Stimulated activated CD8-positive, alpha-beta memory T cell treated with anti-CD3 and anti-CD28 coated beads, Interleukin-15, amount 100 ng/mL, for 48 hours (primary cell): ENCODE data around the gene NUS1.
"Not testable (repeated sequence)": the region's sequence is repeated elsewhere in the genome, so short reads cannot be mapped to it uniquely, and the experiment has no call there.

Experiments
- DNase-seq, 2 donors: peaks; one replicate each; pipeline ENCODE4 v3.0.0-alpha.2; 2020; ENCODE audit warnings: low read depth in 2 of 2

Gene NUS1

DNA sequence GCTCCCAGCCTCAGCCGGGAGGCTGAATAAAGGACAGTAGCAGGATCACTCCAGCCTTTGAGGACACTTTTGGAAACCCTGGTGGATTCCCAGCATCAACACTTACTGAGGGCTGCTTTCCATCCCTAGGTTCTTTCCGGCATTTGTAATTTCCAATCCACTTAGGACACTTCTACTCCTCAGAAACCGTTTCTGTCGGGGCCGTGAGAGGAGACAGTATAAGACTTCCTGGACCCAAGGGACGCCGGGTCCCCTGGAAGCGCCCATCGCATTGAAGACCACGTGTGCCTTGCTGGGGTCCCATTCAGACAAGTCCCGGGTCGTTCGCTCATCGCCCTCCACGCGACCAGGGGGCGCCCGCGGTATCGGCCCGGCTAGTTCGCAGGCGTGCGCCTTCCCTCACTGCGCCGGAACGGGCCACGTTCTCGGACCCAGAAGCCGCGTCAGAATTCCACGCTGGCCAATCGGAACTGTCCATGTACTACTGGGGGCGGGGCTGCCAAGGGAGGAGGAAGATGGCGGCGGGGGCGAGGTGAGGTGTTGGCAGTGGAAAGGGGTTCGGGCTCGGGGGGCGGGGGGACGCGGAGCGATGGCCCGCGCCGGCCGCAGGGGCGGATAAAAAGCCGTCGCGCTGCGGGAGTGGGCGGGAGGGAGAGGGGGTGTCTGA lies at the start of gene NUS1:
Gene NUS1, plus strand, starts transcription at position 479 of the 667 bp plus-strand sequence. CDS start 202 bp downstream, outside the sequence.
- DNase-seq = peak; percentile 97 to 98

DNA sequence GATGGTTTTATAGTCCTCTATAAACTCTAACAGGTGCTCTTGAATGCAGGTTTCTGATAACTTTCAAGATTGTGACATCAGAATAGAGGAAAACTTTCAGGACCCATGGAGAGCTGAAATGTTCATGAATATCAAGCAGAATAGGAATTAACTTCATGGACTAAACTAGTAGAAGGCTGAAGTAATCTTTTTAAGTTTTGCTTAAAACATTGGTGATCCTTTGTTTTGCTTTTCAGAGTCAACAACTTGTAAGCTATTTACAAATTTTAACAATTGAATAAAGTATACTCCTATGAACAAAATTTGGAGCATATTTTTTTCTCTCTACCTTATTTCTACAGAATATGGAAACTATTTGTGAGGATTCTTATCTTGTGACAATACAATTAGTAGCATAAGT lies 47.7 kb upstream of the NUS1 start:
- DNase-seq = no peak

DNA sequence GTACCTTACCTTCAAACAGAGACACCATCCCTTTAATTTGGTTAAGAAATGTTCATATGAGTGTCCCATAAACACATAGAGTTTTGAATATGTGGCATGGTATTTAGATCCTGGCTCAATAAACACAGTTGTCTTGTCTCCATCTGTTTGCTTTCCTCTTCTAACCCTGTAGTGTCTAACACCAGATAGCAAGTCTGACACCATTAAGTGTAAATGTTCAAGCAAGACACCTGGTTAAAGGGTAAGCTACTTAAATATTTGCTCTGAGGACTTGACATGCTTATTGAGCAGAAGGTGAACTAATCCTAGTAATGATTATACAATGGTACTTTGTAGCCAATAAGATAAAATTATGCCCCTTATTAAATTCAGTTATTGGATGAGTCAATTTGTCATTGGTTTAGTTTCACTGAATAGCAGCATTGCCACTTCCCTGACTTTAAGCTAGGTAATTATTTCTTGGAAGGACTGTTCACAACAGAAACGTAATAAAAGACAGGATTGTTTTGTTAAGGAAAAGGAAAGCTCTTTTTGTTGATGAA lies 46.1 kb upstream of the NUS1 start:
- no peak for DNase-seq

DNA sequence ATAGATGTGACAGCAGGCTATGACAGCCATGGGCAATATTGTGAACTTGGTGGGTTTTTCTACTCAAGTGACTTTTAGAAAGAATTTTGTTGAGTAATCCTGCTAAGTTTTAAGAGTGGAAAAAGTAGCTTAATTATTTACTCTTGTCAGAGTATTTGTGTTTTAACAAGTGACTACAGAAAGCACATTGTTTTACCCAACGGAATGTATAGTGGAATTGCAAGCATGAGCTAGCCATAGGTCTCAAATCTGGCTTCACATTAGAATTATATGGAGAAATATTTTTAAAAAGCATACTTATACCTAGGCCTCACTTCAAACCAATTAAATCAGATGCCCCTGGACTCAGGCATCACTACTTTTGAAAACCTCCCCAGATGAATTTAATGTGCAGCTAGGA lies 37.5 kb upstream of the NUS1 start:
- DNase-seq = no peak

DNA sequence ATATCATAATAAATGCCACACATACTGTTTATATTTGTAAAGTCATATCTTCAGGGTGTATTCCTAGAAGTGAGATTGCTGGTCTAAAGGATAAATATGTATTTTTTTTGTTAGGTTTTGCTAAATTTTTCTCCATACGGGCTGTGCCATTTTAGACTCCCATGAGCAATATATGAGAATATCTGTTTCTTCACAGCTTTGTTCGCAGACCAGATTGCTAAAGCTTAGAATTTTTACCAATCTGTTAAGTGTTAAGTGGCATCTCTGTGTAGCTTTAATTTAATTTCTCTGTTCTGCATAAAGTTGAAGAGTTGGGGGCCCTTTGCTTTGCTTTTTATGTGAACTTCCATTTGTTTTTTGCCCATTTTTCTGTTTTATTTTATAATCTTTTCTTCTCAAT lies 32.3 kb upstream of the NUS1 start:
- no peak for DNase-seq

DNA sequence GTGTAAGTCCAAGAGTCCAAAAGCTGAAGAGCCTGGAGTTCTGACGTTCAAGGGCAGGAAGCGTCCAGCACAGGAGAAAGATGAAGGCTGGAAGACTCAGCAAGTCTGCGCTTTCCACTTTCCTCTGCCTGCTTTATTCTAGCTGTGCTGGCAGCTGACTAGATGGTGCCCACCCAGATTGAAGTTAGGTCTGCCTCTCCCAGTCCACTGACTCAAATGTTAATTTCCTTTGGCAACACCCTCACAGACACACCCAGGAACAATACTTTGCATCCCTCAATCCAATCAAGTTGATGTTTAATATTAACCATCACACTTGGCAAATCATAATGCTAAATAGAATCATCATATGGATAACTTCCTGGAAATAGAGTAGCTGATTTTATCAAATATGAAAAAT lies 23.3 kb upstream of the NUS1 start:
- not testable (repeated sequence) for DNase-seq

DNA sequence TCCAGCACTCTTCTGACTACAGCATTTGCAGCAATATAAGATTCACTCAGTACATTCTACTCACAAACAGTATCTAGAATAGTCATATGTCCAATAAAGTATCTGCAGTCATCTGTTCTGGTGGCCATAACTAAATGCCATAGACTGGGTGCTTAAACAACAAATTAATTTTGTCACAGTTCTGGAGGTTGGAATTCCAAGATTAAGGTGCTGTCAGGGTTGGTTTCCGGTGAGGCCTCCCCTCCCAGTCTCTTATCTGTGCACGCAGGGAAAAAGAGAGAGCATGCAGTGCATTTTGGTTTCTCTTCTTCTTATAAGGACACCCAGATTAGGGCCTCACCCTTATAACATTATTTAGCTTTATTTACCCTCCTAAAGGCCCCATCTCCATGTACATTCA lies 21.3 kb upstream of the NUS1 start:
- no peak for DNase-seq

DNA sequence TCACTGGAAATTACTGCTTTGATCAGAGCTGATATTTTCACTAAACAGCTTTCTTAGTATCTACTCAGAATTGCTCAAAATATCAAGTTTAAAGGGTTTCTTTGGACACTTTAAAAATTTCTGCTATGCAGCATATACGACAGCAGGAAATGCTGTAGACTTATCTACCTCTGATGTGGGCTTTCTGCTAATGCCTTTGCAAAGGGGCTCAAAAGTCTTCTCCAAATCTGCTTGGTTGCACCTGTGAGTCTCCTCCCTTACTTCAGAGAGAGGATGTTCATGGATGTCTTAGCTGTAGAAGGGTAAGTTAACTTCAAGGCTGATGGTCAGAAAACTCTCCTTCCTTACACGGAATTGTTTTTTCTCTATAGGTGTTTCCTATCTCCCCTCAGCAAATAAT lies 19.9 kb upstream of the NUS1 start:
- DNase-seq = no peak

DNA sequence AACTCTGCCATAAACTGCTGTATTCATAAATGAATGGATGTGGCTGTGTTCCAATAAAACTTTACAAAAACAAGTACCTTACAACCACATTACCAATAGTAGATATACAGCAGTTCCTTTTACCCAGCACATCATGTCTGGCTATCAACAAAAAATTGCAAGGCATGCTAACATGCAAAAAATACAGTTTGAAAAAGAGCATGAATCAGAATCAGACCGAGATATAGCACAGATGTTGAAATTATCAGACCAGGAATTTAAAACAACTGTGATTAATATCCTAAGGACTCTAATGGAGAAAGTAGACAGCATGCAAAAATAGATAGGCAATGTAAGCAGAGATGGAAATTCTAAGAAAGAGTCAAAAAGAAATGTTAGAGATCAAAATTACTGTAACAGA lies 8.4 kb upstream of the NUS1 start:
- DNase-seq = no peak

DNA sequence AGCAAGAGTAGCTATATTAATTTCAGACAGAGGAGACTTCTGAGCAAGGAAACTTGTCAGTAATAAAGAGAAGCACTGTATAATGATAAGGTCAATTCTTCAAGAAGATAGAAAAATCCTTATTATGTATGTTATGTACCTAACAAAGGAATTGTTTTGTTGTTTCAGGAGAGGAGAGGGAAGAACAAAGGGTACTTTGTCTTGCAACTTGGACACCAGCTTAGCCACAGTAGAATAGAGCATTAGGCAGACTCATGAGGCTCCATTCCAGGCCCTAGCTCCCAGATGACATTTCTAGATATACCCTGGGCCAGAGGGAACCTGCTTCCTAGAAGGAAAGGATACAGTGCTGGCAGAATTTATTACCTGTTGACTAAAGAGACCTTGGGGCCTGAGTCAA lies 6.5 kb upstream of the NUS1 start:
- no peak for DNase-seq

DNA sequence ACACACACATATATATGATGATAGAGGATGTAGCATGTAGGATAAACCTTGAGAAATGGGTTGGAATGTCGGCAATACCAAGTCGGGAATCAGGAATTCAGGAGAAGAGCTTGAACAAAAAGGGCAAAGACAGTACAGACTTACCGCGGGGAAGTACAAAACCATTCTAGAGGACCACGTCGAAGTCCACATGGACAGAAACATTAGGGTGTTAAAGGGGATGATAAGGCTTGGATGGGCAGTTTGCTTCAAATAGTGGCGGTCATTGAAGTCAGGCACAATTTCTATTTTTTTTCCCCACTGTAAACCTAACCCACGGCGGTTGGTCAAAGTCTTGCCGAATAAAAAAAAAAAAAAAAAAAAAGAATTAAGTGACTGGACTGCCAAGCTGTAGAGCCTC lies 766 bp upstream of the NUS1 start:
- DNase-seq = no peak

DNA sequence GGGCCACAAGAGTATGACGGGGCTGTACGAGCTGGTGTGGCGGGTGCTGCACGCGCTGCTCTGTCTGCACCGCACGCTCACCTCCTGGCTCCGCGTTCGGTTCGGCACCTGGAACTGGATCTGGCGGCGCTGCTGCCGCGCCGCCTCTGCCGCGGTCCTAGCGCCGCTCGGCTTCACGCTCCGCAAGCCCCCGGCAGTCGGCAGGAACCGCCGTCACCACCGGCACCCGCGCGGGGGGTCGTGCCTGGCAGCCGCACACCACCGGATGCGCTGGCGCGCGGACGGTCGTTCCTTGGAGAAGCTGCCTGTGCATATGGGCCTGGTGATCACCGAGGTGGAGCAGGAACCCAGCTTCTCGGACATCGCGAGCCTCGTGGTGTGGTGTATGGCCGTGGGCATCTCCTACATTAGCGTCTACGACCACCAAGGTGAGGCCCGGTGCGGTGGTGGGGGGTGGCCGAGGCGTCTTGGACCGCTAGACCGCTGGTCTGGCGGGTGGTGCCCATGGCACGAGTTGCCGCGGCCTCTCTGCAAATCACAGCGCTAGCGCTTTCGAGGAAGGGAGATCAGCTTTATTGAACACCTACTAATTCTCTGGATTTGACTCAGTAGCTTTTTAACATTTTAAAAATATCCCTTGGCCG lies 511 bp downstream of the NUS1 start:
- not testable (repeated sequence) for DNase-seq

DNA sequence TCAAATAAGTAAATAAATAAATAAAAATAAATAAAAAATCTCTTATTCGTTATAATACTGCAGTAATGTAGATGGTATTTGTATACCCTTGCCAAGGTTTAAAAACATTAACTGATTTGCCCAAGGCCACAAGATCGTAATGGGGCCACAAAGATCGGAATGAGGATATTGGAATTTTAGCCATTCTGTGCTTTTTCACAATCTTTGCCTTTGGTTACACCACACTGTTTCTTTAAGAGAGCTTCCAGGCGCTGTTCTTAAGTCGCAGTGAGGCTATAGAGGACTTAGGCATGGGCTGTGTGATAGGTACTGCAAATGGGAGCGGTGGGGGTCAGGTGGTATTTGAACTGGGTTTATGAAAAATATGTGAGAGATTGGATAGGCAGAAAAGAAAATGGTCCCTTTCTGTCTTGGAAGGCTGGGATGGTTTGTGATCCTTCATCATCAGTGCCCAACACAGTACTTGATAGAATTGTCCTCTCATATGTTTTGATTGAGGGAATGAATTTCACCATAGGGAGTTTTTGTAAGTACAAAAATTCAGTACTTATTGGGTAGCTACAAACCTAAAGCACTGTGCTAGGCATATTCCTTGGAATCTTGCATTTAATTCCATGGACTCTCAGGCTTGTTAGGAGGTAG lies 1.4 kb downstream of the NUS1 start:
- DNase-seq = no peak

DNA sequence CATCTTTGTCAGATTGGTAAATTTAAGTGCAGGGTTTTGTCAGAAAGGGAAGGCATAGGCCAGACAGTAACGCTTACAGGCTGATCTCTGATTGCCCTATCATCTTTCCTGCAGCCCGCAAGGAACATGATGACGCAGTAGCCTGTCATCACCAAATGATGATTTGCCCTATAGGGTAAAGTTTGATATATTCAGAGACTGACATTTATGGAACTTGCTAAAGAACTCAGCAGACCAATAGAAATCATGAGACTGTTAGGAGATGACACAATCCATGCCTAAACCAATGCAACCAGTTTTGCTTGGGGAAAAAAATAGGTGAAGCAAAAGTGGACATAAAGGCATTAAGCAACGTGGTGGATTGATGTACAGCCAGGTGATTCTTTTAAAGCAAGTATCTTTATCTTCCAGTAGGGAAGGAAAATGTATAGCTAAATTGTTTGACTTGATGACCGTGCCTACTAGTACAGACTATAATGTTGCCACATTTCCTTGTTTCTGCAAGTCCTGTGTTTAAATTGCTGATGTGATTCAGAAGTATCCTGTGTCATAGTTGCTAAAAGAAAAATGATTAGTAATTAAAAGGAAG lies 2.4 kb downstream of the NUS1 start:
- DNase-seq = no peak

DNA sequence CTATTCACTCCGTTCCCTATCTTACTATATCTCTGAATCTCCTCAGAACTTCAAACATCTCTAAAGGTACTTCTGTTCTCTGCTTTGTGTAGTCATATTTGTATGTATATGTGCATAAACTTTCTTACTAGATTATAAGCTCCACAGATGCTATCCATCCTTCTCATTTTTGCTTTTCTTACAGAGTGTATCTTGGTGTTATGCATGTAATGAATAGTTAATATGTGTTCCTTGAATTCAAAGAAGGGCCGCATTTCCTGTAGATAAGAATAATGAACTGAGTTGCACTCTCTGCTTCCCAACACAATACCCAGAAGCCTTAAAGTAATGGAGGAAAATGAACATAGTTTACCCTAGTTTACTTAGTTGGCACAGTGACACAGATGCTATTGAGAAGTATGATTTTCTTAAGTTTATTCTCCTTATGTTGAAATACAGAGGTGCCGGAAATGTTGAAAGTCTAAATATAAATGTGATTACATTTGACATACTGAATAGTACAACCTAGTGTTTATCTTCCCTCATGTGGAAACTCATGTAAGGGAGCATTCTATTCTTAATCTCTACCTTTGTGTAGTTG lies 6.0 kb downstream of the NUS1 start:
- DNase-seq = no peak

DNA sequence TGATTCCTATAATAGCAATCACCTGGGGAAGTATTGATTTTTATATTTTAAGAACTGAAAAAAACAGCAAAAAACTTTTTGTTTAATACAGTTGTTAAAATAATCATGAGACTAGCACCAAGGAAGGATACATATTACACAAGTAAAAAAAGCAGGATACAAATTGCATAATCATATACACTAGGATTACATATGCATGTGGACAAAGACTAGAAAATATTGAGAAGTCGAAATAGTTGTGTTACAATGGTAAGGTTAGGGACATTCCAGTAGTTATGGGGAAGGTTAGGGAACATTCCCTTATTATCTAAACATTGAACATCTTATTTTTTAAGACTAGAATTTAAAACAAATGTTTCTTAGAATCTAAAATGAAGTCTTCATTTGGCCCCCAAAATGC lies 9.5 kb downstream of the NUS1 start:
- no peak for DNase-seq

DNA sequence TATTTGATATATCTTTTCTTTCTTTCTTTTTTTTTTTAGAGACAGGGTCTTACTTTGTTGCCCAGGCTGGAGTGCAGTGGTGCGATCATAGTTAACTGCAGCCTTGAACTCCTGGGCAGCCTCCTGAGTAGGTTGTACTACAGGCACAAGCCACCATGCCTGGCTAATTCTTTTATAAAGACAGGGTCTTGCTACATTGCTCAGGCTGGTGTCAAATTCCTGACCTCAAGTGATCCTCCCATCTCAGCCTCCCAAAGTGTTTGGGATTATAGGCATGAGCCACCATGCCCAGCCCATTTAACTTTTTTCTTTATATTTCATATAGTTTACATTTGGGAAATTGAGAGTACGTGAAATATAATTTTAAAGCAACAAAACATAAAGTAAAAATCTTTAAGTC lies 10.1 kb downstream of the NUS1 start:
- DNase-seq = no peak

DNA sequence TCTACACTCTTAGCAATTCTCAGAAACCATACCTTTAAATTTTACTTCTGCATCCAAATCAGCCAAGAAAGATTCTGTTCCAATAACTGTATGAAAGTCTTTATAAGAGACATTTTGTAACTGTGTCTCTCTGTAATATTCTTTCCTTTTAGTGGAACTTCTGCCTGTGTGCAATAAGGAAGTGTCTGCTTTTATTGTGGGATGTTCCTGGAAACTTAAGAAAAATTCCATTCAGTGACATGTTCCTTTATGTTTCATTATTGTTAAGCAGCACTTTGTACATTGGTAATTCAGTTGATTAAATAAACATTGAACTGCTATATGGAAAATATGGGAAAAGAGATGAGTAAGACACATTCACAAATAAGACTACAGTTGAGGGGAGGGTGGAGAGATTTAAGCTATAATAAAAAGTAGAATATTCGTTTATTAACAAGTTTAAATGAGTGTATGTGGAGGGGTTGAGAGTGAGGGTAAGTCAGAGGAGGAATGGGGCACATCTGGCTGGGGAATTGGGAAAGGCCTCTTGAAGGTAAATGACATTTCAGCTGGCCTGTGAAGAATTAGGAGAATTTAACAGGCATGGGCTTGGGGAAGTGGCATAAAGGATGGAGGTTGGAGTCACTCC lies 11.9 kb downstream of the NUS1 start:
- no peak for DNase-seq

DNA sequence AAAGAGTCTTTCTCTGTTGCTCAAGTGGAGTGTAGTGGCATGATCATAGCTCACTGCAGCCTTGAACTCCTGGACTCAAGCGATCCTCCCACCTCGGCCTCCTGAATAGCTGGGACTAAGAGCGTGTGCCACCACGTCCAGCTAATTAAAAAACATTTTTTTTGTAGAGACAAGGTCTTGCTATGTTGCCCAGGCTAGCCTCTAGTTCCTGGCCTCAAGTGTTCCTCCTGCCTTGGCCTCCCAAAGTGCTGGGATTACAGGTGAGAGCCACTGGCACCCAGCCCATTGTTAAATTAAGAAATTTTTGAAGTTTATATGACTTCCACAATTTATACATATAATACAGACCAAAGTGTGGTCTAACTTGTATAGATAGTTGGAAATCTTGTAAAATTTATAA lies 14.3 kb downstream of the NUS1 start:
- DNase-seq = not testable (repeated sequence)

DNA sequence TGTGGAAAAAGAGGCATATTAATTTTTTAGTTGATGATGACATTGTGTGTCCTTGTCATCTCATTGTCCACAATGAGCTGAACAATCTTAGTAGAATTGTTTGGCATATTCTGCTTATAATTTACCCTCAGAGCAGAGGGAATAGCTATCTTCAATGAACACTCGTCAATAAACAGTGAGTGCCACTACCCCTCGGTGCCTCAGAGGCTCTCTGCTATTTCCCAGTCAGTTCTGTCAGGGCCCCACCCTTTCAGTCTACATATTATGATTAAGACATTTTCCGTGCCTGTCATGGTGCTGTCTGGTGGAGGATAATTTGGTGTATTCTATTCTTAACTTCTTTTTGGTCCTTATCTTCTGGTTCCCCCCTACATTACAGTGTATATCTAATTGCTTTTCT lies 31.2 kb downstream of the NUS1 start:
- no peak for DNase-seq

DNA sequence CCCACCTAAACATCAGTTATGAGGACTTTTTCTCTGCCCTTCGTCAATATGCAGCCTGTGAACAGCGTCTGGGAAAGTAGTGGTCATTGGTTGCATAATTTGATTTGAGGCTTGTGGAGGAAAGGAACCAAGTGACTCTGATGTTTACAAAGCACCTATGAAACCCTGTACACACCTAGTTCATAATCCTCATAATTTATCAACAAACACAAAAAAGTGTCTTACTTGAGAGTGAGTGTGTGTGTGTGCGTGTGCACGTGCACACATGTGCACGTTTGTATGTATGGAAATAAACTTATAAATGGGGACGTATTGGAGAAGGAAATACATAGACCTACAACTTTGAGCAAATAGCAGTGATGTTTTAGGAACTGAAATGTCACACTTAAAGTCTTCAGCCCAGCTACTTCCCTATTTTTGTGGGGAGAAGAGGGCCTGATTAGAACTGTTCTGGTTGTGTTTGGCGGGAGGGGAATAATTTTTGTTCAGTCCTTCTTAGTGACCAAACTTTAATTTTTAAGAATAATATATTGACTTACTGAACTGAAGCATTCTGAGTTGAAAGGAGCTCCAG lies 31.8 kb downstream of the NUS1 start:
- DNase-seq = not testable (repeated sequence)
